ENCODE data around the gene BBOX1.
"Not testable (repeated sequence)": the region's sequence is repeated elsewhere in the genome, so short reads cannot be mapped to it uniquely, and the experiment has no call there.

BBOX1 gene

DNA sequence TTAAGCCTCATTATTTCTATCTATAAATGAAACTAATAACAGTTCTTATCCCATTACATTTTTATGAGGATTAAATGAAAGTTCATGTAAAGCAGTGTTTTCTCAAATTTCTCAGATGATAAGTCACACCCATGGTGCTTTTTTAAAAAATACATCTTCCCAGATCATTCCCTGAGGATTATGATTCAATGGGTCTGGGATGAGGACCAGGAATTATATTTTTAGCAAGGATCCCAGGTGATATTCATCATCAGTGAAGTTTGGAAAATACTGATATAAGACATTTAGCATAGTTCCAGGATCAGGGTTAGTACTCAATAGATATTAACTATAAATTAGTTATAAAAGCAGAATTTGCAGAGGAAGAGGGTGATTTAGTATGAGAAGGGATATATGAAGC lies 89.1 kb downstream of the BBOX1 start:
- DNase-seq (ENCODE audit: low read depth), result no peak
- TF ChIP-seq MYC (IDR thresholded peaks at IDR 0.05; ENCODE audit: low read depth, low read length) (no peak), POLR2A (IDR thresholded peaks at IDR 0.05; ENCODE audit: extremely low read depth, insufficient read length) (no peak), MAX (IDR thresholded peaks at IDR 0.05; ENCODE audit: low read depth, low read length) (no peak)
- TF ChIP-seq, protein P1, sequence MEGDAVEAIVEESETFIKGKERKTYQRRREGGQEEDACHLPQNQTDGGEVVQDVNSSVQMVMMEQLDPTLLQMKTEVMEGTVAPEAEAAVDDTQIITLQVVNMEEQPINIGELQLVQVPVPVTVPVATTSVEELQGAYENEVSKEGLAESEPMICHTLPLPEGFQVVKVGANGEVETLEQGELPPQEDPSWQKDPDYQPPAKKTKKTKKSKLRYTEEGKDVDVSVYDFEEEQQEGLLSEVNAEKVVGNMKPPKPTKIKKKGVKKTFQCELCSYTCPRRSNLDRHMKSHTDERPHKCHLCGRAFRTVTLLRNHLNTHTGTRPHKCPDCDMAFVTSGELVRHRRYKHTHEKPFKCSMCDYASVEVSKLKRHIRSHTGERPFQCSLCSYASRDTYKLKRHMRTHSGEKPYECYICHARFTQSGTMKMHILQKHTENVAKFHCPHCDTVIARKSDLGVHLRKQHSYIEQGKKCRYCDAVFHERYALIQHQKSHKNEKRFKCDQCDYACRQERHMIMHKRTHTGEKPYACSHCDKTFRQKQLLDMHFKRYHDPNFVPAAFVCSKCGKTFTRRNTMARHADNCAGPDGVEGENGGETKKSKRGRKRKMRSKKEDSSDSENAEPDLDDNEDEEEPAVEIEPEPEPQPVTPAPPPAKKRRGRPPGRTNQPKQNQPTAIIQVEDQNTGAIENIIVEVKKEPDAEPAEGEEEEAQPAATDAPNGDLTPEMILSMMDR (IDR thresholded peaks at IDR 0.05; ENCODE audit: low read depth, low read length), result no peak
- H3K4me3 ChIP-seq (ENCODE audit: low read depth, low read length), result no peak overlapping the region

DNA sequence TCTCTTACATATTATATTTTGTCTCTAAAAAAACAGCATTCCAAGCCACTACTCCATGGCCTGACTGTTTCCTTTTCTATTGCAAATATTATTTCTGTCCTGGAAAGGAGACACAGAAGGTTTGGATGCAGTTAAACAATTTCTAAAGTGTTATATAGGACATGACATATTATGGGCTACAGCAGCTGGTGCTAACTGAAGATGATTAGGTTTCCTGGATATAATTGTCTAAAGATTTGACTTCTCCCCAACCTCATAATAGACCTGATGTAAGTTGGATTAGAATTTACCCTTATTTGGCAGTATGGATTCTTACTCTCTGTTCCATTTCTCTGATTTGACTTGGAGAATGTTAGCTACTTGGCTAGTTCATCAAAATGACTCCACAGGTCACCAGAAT lies 90.2 kb downstream of the BBOX1 start:
- no peak for DNase-seq (ENCODE audit: low read depth)
- H3K4me3 ChIP-seq (ENCODE audit: low read depth, low read length), result no peak overlapping the region
- TF ChIP-seq MAX (IDR thresholded peaks at IDR 0.05; ENCODE audit: low read depth, low read length) (no peak), POLR2A (IDR thresholded peaks at IDR 0.05; ENCODE audit: extremely low read depth, insufficient read length) (no peak), MYC (IDR thresholded peaks at IDR 0.05; ENCODE audit: low read depth, low read length) (no peak)
- TF ChIP-seq, protein P1 (IDR thresholded peaks at IDR 0.05; ENCODE audit: low read depth, low read length), result no peak

DNA sequence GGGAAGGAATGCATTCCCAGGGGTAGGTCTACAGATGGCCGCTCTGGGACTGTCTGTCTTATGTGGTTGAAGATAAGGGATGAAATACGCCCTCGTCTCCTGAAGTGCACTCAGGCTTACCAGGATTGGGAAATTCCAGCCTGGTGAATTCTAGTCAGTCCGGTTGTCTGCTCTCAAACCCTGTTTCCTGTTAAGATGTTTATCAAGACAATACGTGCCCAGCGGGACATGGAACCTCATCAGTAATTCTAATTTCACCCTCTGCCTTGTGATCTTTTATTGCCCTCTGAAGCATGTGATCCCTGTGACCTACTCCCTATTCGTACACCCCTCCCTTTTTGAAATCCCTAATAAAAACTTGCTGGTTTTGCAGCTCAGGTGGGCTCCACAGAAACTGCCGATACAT lies 95.3 kb downstream of the BBOX1 start:
- DNase-seq (ENCODE audit: low read depth); H3K4me3 ChIP-seq (ENCODE audit: low read depth, low read length): not testable (repeated sequence)

DNA sequence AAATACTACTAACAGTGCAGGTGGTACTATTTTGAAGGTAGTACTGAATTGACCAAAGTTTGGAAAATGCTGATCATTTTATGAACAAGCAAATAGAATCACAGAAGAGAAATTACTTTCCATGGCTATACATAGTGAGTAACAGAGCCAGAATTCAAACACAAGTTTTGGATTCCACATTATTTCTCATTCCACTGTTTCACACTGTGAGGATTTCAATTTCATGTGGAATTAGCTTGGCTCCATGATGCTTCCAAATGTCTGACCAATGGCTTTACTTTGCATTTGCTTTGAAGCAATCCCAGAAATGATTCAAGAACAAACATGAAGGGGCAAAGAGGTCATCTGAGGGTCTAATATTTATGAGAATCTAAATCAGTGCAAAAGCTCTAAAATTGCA lies 98.1 kb downstream of the BBOX1 start:
- no peak for DNase-seq (ENCODE audit: low read depth)
- TF ChIP-seq, protein P1 (IDR thresholded peaks at IDR 0.05; ENCODE audit: low read depth, low read length), result no peak
- TF ChIP-seq MYC (IDR thresholded peaks at IDR 0.05; ENCODE audit: low read depth, low read length) (no peak), POLR2A (IDR thresholded peaks at IDR 0.05; ENCODE audit: extremely low read depth, insufficient read length) (no peak), MAX (IDR thresholded peaks at IDR 0.05; ENCODE audit: low read depth, low read length) (no peak)
- no peak overlapping the region for H3K4me3 ChIP-seq (ENCODE audit: low read depth, low read length)

- DNase-seq (ENCODE audit: low read depth), result no peak
- no peak for TF ChIP-seq POLR2A (IDR thresholded peaks at IDR 0.05; ENCODE audit: extremely low read depth, insufficient read length)
- TF ChIP-seq MAX (IDR thresholded peaks at IDR 0.05; ENCODE audit: low read depth, low read length), result no peak
- no peak overlapping the region for H3K4me3 ChIP-seq (ENCODE audit: low read depth, low read length)
Measured at GRCh38 chr11:27139742-27140367, 99.2 kb downstream of the BBOX1 start.

DNA sequence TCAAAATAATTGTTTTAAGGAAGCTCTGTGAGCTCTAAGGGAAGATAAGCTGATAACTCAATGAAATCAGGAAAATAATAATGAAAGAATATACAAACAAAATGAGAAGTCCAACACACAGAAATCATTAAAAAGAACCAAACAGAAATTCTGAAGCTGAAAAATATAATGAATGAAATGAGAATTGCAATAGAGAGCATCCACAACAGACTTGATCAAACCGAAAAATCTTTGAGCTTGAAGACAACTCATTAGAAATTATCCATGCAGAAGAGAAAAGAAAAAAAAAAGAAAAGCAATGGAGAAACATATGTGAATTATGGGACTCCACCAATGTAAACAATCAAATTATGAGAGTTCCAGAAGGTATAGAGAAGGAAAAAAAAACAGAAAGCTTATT lies 101.0 kb downstream of the BBOX1 start:
- no peak for DNase-seq (ENCODE audit: low read depth)
- H3K4me3 ChIP-seq (ENCODE audit: low read depth, low read length), result no peak overlapping the region
- TF ChIP-seq MYC (IDR thresholded peaks at IDR 0.05; ENCODE audit: low read depth, low read length) (no peak), MAX (IDR thresholded peaks at IDR 0.05; ENCODE audit: low read depth, low read length) (no peak), POLR2A (IDR thresholded peaks at IDR 0.05; ENCODE audit: extremely low read depth, insufficient read length) (no peak)
- TF ChIP-seq, protein P1 (IDR thresholded peaks at IDR 0.05; ENCODE audit: low read depth, low read length), result no peak

DNA sequence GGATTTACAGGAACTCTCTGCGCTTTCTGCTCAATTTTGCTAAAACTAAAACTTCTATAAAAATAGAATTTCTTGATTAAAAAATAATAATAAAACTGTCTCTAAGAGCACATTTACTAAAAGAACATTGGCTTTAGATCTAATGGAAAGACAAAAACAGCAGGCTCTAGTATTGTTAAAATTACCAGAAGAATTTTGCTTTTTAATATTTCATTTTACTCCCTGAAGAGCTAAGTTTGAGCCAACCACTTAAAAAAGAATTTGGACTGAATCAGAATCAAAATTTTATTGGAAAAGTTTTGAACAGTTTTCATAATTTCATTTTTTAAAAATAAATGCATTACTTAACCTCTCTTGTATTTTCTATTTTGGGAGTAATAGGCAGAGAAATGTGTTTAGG lies 107.3 kb downstream of the BBOX1 start:
- TF ChIP-seq POLR2A (IDR thresholded peaks at IDR 0.05; ENCODE audit: extremely low read depth, insufficient read length) (no peak), MYC (IDR thresholded peaks at IDR 0.05; ENCODE audit: low read depth, low read length) (no peak), MAX (IDR thresholded peaks at IDR 0.05; ENCODE audit: low read depth, low read length) (no peak)
- TF ChIP-seq, protein P1 (IDR thresholded peaks at IDR 0.05; ENCODE audit: low read depth, low read length), result no peak
- DNase-seq (ENCODE audit: low read depth), result no peak
- H3K4me3 ChIP-seq (ENCODE audit: low read depth, low read length), result no peak overlapping the region

All from NB4 (cell line).